ENCODE measurements around the gene TMEM202. TPM values are rescaled to one million over a fixed set of nuclear protein-coding genes. Genes with fewer than 3 reads are reported as not detected.
"Not testable (repeated sequence)": the region's sequence is repeated elsewhere in the genome, so short reads cannot be mapped to it uniquely, and the experiment has no call there.

The TMEM202 gene
- polyA plus RNA-seq, 3 donors = not detected

DNA sequence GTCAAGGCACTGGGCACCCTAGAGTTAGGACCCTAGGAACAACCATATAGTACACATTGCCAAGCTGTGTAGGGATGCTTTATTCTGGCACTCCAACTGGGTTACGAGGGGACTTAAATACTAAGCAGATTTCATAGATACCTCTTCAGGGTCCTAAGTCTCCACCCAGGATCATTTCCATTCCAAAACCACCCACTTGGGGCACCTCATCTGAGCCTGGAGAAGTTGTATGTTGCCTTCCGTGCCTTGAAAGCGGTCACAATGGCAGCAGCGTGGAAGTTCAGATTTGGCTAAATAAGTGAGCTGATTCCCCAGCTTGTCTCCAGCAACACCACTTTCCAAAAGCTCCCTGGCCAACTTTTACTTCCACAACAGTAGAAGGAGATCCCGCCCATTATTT lies 4.6 kb downstream of the TMEM202 start:
- no peak for DNase-seq

DNA sequence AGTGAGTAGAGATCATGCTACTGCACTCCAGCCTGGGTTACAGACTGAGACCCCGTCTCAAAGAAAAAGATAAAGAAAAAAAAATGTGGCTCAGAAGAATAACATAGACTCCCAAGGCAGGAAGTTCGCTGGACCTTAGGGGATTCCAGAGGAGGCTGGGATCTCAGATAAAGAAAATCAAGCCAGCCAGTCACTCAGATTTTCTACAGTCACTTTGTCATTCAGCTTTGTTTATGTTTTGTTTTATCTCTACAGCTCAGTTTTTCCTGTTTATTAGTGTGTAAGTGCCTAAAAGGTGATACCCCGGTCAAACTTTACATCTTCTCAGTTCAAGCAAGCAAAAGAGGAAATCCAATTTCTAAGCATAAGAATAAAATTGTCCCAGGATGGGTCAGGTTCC lies 6.3 kb downstream of the TMEM202 start:
- DNase-seq = no peak

DNA sequence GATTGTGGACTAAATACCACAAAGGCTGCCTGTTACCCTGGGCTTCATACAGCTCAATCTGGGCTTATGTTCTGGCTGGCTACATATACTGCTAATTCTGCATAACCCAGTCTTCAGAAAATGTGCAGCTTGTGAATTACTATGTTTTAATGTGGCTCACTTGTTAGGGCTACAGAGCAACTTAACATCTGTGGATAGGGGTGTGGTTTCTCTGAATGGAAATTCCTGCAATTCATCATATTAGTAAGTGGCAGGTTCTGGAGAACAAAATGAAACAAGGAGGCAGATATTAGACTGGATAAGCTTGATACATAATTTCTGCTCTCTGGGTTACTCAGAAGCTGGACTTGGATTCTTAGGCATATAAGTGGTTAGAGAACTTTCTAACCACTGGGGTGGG lies 6.7 kb downstream of the TMEM202 start:
- DNase-seq = no peak

DNA sequence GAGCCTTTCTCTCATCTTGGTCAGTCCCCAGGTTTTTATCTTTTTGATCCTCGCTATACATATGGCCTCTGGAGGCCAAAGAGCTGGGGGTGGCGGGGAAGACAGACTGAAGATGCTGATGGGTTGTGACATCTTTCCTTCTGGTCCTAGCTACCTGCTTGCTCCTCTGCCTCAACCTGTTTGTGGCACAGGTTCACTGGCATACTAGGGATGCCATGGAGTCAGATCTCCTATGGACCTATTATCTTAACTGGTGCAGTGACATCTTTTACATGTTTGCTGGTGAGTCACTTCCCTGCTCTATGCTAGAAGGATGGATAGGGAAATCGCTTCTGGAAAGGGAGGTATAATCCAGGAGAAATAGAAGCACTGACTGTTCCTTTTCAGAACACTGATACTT lies 8.8 kb downstream of the TMEM202 start:
- DNase-seq = no peak

DNA sequence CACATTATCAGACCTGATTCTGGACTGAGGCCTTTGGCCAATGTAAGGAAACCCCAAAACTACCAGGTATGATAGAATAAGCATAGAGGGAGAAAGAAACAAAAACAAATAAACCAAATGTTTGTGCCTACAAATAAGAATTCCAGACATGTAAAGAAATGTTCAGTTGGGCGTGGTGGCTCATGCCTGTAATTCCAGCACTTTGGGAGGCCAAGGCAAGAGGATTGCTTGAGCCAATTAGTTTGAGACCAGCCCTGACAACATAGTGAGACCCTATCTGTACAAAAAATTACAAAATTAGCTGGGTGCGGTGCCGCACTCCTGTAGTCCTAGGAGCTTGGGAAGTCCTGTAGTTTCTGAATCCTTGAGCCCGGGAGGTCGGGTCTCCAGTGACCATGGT lies 13.0 kb downstream of the TMEM202 start:
- DNase-seq = no peak

DNA sequence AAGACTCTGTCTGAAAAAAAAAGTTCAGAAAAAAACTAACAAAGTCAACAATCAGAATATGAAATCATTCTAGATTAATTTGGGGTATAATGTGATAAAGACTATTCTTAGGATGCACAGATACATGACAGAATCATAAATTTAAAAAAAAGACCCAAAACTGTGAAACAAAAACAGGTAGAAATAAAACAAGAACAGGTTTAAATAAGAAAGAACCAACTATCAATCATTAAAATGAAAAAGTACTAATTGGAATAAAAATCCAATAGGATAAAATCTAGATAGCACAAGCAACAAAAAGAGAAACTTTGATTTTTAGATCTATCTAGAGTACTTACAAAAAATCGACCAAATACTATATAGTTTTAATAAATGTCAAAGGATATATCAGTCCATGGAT lies 13.4 kb downstream of the TMEM202 start:
- DNase-seq = no peak

DNA sequence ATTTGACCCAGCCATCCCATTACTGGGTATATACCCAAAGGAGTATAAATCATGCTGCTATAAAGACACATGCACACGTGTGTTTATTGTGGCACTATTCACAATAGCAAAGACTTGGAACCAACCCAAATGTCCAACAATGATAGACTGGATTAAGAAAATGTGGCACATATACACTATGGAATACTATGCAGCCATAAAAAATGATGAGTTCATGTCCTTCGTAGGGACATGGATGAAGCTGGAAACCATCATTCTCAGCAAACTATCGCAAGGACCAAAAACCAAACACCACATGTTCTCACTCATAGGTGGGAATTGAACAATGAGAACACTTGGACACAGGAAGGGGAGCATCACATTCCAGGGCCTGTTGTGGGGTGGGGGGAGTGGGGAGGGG lies 15.2 kb downstream of the TMEM202 start:
- not testable (repeated sequence) for DNase-seq

DNA sequence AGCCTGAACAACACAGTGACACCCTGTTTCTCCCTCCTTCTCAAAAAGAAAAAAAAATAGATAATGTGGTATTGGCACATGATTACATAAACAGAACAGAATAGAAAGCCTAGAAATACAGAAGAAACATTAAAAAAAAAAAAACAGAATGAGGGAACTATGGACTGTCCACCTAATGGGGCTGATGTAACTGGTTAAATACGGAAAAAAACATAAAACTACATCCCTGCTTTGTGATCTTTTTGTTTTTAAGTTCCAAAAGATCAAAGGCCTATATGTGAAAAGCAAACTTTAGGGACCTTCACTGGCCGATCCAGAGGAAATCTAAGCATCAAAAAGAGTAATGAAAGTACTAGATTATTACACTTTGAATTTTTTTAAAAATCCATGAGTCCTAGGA lies 17.2 kb downstream of the TMEM202 start:
- no peak for DNase-seq

DNA sequence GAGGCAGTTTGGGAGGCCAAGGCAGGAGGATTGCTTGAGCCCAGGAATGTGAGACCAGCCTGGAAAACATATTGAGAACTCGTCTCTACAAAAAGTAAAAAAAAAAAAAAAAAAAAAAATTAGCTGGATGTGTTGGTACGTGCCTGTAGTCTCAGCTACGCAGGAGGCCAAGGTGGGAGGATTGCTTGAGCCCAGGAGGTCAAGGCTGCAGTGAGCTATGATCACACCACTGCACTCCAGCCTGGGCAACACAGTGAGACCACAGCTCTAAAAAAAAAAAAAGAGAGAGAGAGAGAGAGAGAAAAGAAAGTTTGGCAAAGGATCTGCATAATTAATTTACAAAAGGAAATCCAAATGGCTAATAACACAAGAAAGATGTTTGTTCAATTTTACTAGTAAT lies 21.7 kb downstream of the TMEM202 start:
- not testable (repeated sequence) for DNase-seq

DNA sequence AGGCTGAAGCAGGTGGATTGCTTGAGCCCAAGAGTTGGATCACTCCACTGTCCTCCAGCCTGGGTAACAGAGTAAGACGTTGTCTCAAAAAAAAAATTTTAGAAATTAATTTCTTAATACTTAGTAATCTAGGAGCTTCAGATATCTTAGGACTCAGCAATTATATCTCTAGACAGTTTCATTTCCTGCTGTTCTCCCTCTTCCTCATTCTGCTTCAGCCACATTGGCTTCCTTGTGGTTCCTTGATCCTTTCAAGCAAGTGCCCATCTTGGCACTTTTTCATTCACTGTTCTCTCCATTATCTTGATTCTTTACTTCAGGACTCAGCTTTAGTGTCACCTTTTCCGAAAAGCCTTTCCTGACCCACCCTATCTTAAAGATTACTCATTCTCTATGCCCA lies 22.5 kb downstream of the TMEM202 start:
- DNase-seq = no peak

DNA sequence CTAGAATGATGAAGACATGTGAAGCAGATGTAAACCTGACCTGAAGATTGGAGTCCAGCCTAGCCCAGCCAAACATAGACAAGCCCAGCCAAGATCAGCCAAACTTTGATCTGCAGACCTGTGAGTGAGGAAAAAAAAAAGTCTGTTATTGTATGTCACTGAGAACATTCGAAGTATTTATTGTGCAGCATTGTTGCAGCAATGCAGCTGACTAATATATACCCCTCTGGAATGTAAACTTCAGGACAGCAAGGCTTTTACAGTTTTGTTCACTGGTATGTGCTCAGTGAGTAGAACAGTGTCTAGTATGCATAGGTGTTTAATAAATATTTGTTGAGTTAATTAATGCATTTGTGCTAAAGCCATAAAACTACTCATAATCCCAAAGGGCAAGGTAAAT lies 23.4 kb downstream of the TMEM202 start:
- DNase-seq = no peak

DNA sequence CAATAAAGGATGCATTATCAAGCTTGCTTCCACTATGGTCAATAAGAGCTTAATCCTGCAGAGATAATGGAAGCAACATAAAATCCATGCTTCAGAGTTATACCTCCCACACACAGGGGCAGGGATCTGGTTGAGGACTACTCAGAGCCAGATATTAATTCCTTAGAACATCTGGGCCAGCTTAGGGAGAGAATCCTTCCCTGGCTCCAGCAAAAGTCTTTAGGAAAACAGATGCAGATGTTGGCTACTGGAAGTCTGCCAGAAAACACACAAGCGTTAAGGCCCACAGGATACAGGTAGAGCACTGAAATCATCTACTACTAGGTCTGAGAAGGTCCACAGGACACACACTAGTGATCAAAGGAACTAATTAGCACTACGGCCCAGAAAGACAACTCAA lies 25.2 kb downstream of the TMEM202 start:
- DNase-seq = no peak

DNA sequence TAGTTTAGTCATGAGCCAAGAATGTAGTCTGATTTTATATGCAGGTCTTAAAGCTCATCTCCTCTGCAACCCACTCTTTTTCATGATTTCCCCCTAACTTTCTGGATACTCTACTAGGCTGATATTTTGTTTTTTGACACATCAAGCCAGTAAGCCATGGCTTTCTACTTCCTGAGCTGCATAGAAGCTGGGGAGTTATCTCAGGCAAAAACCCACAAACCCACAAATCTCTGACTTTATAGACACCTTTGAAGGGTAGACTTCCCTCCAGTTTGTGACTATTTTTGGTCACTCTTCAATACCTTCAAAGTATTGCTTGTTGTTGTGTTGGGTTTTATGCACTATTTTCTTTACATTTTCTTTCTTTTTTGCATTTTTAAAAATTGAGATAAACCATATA lies 28.6 kb downstream of the TMEM202 start:
- DNase-seq = no peak

DNA sequence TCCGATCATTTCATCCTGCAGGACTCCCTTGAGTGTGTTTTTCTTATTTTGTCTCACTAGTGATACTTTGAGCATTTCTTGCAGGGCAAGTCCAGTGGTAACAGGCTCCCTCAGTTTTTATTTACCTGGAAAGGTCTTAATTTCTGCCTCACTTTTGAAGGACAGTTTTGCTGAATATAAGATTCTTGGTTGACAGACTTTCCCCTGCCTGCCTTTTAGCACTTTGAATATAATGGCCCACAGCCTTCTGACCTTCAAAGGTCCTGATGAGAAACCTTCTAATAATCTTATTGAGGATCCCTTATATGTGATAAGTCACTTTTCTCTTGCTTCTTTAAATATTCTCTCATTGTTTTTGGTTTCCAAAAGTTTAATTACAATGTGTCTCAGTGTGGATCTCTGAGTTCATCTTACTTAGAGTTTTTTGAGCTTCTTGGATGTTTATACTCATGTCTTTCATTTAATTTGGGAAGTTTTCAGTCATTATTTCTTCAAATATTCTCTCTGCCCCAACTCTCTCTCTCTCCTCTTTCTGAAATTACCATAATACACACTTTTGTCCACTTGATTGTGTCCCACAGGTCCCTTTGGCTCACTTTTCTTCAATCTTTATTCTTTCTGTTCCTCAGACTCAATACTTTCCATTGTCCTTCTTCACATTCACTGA lies 39.7 kb downstream of the TMEM202 start:
- no peak for DNase-seq

DNA sequence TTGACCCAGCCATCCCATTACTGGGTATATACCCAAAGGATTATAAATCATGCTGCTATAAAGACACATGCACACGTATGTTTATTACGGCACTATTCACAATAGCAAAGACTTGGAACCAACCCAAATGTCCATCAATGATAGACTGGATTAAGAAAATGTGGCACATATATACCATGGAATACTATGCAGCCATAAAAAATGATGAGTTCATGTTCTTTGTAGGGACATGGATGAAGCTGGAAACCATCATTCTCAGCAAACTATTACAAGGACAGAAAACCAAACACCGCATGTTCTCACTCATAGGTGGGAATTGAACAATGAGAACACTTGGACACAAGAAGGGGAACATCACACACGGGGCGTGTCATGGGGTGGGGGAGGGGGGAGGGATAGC lies 44.7 kb downstream of the TMEM202 start:
- not testable (repeated sequence) for DNase-seq

DNA sequence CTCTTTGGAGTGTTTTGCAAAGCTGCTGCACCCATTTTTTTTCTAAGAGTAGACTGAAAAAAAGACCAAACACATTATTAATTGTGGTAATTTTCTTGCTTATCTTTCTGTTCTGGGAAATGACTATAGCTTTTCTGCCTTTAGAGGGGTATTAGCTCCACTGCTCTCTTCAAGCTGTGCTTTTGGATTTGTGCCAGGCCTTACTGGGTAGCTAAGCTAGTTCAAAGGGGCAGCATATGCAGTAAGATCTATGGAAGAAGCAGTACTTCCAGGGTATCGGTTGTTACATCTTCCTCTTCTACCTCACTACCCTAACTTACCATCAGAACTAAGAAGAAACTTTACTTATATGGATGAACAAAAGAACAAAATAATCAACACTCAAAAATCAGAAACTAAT lies 47.3 kb downstream of the TMEM202 start:
- no peak for DNase-seq

DNA sequence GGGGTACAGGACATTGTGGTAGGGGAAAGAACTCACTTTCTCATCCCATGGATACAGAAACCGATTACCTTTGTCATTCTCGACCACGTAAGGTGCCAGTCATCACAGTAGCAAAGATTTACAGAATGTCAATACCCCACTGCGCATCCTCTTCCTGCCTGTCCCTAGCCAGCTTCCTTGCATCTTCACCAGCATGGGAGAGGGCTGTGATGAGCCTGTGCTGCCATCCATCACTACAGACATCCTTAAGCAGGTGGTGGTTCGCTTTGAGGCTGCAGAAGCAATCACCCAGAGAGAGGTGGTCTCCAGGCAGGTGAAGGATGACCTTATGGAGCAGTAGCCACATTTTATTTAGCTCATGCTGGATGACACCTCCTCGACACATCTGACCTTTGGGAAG lies 52.7 kb downstream of the TMEM202 start:
- DNase-seq = no peak

DNA sequence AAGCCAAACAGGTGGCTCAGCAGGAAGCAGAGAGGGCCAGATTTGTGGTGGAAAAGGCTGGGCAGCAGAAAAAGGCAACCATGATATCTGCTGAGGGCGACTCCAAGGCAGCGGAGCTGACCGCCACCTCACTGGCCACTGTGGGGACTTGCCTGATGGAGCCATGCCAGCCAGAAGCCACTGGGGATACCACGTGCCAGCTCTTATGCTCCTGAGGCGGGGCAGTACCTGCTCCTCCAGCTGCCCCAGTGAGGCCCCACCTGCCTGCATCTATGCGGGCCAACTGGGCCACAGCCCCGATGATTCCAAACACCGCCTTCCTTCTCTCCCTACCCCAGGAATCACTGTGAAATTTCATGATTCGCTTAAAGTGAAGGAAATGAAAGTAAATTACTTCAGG lies 53.1 kb downstream of the TMEM202 start:
- DNase-seq = no peak

DNA sequence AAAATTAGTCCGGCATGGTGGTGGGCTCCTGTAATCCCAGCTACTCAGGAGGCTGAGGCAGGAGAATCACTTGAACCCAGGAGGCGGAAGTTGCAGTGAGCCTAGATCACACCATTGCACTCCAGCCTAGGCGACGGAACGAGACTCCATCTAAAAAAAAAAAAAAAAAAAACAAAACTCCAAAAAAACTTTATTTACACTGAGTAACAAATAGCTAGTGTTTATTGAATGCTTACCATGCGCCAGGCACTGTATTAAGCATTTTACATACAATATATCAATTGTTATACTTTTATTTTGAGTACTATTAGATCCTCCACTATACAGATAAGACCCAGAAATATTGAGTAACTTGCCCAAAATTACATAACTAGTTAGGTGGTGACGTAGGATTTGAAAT lies 58.6 kb downstream of the TMEM202 start:
- DNase-seq = no peak

Other genes with a start within 250 kb of the TMEM202 start
- 10 to 100 TPM in 2 of 3 donors, 1 to 10 TPM in 1; 6.6 to 21.3 (median 14.8) TPM for gene GRAMD2A, start 200.5 kb upstream of the TMEM202 start, polyA plus RNA-seq (ENCODE audit: insufficient read length in 3 of 3)
- gene PKM, start 167.1 kb upstream of the TMEM202 start, polyA plus RNA-seq (ENCODE audit: insufficient read length in 3 of 3) = 100 to 1,000 TPM; 625 to 751 (median 695) TPM
- 100 to 1,000 TPM in 2 of 3 donors, 10 to 100 TPM in 1; 86.9 to 133 (median 133) TPM for gene PARP6, start 125.8 kb upstream of the TMEM202 start, polyA plus RNA-seq (ENCODE audit: insufficient read length in 3 of 3)
- gene CELF6, start 78.1 kb upstream of the TMEM202 start, polyA plus RNA-seq (ENCODE audit: insufficient read length in 3 of 3) = 1 to 10 TPM; 3.5 to 5.2 (median 5.0) TPM
- 100 to 1,000 TPM; 109 to 119 (median 117) TPM for gene HEXA, start 22.3 kb upstream of the TMEM202 start, polyA plus RNA-seq (ENCODE audit: insufficient read length in 3 of 3)
- 100 to 1,000 TPM; 169 to 199 (median 186) TPM for gene ARIH1, start 76.0 kb downstream of the TMEM202 start, polyA plus RNA-seq (ENCODE audit: insufficient read length in 3 of 3)

All from renal pelvis (tissue), 4 donors.